HepG2 (cell line): Measurements from ENCODE around the gene GCG. TPM values are rescaled to one million over a fixed set of nuclear protein-coding genes. Genes with fewer than 3 reads are reported as not detected.

ENCODE experiments used
- FOXP1 ChIP-seq, 2 experiments: fragments of 450-650 bp in 1 of 2; IDR thresholded peaks; 2 replicates each; pipeline ENCODE4 v1.6.1; 2017 to 2018; ENCODE audit warnings: antibody characterized with exemption in 1 of 2
- KLF15 ChIP-seq: sonication (generic); formaldehyde crosslinking; IDR thresholded peaks from 2 replicates; pipeline ENCODE4 v1.8.1; 2023; ENCODE audit warnings: borderline replicate concordance, mild to moderate bottlenecking, inconsistent platforms, missing genetic modification reagents, mixed read lengths
- MEF2D ChIP-seq: sonication (generic); formaldehyde crosslinking; IDR thresholded peaks from 2 replicates; pipeline ENCODE4 v1.5.1; 2020; ENCODE audit warnings: mild to moderate bottlenecking, missing genetic modification reagents
- PATZ1 ChIP-seq: sonication (generic); formaldehyde crosslinking; IDR thresholded peaks from 2 replicates; pipeline ENCODE4 v1.4.0; 2020; ENCODE audit warnings: missing genetic modification reagents
- PAXIP1 ChIP-seq: sonication (generic); formaldehyde crosslinking; conservative IDR thresholded peaks from 2 replicates; pipeline ENCODE4 v1.4.0; 2020; ENCODE audit warnings: mild to moderate bottlenecking, missing genetic modification reagents, moderate library complexity
- SOX6 ChIP-seq, 2 experiments: fragments of 450-650 bp in 1 of 2; sonication (generic) in 1 of 2; formaldehyde crosslinking in 1 of 2; IDR thresholded peaks; 2 replicates each; pipeline versions ENCODE4 v1.4.0 to v1.6.1; 2017 to 2020; ENCODE audit warnings: antibody characterized with exemption in 1 of 2, mild to moderate bottlenecking in 1 of 2, missing genetic modification reagents in 1 of 2
- STAG1 ChIP-seq: sonication (generic); formaldehyde crosslinking; IDR thresholded peaks from 2 replicates; pipeline ENCODE4 v1.4.0; 2020; ENCODE audit warnings: missing genetic modification reagents
- TBL1XR1 ChIP-seq: fragments of 150-350 bp; IDR thresholded peaks from 2 replicates; pipeline ENCODE4 v1.6.1; 2014; ENCODE audit warnings: borderline replicate concordance, low read length; ENCODE audit not compliant: partially characterized antibody
- ZEB1 ChIP-seq: IDR thresholded peaks from 2 replicates; pipeline ENCODE4 v1.6.1; 2012; ENCODE audit warnings: mild to moderate bottlenecking, low read depth, inconsistent platforms; ENCODE audit not compliant: insufficient replicate concordance
- ZFP41 ChIP-seq: sonication (generic); formaldehyde crosslinking; IDR thresholded peaks from 2 replicates; pipeline ENCODE4 v1.4.0; 2020; ENCODE audit warnings: mild to moderate bottlenecking, missing genetic modification reagents, borderline replicate concordance
- ZNF138 ChIP-seq: sonication (generic); formaldehyde crosslinking; IDR thresholded peaks from 2 replicates; pipeline ENCODE4 v1.5.0; 2020; ENCODE audit warnings: mild to moderate bottlenecking, low read depth, missing genetic modification reagents
- ZNF501 ChIP-seq: sonication (generic); formaldehyde crosslinking; IDR thresholded peaks from 2 replicates; pipeline ENCODE4 v1.5.1; 2020; ENCODE audit warnings: mild to moderate bottlenecking, moderate library complexity, missing genetic modification reagents
- polyA plus RNA-seq, 8 experiments: library from polyadenylated mRNA; depleted of rRNA in 3 of 8; stranded (reverse) in 7 of 8; unstranded in 1 of 8; fragments of >200 nt; fragmentation: Illumina TruSeq in 4 of 8; extraction: Trizol in 4 of 8; gene quantifications; 2 replicates each; pipeline versions ENCODE4 v1.2.1 to v1.2.3, GENCODE V29; 2011 to 2016; ENCODE audit warnings: low read depth in 4 of 8, missing spikeins in 1 of 8, mixed read lengths in 1 of 8; ENCODE audit not compliant: insufficient read depth in 1 of 8
- total RNA-seq, 5 experiments: library from RNA; depleted of rRNA; stranded (reverse); fragments of >200 nt; fragmentation: Illumina TruSeq; extraction: Trizol; gene quantifications; 2 replicates each; pipeline ENCODE4 v1.2.3, GENCODE V29; 2016; ENCODE audit warnings: low read depth in 1 of 5

GCG gene
- total and polyA plus RNA-seq, 2 of the 13 experiments (the other 11 are each of a cell fraction or from before 2014, with no cell fraction given): not detected

- TF ChIP-seq PATZ1 (CRISPR knock-in tag): no peak
- no peak for TF ChIP-seq ZNF138 (CRISPR knock-in tag)
- TF ChIP-seq ZFP41 (CRISPR knock-in tag): no peak
- TF ChIP-seq SOX6 (IDR thresholded peaks at IDR 0.05): no peak
- peak; percentile 50; the same call in 1 of the 2 replicates for TF ChIP-seq SOX6 (CRISPR knock-in tag; IDR thresholded peaks at IDR 0.05)
- no peak for TF ChIP-seq STAG1 (CRISPR knock-in tag)
- TF ChIP-seq ZNF501 (CRISPR knock-in tag): no peak
- no peak for TF ChIP-seq TBL1XR1
- 0 out of 2 replicates have a peak, but pooled peaks have one; percentile 8 for TF ChIP-seq PAXIP1 (CRISPR knock-in tag)
- no peak for TF ChIP-seq FOXP1 (IDR thresholded peaks at IDR 0.05)
- TF ChIP-seq FOXP1 (CRISPR knock-in tag; IDR thresholded peaks at IDR 0.05): peak; percentile 39; the same call in 1 of the 2 replicates
- peak; percentile 50 for TF ChIP-seq ZEB1
- no peak for TF ChIP-seq KLF15 (CRISPR knock-in tag)
- TF ChIP-seq MEF2D (CRISPR knock-in tag): peak; percentile 41; the same call in 1 of the 2 replicates
These were observed 13.7 kb downstream of the GCG start (continued) for GRCh38 chr2:162138310-162138709.
